HG03520 (cell line): Measurements from ENCODE around the gene CCDC27.

Experiments
- ATAC-seq: cut with Tn5 transposase; IDR thresholded peaks from one replicate; pipeline ENCODE4 v1.9.1; 2021; ENCODE audit warnings: mild to moderate bottlenecking, moderate library complexity; ENCODE audit not compliant: unreplicated experiment

Gene CCDC27

DNA sequence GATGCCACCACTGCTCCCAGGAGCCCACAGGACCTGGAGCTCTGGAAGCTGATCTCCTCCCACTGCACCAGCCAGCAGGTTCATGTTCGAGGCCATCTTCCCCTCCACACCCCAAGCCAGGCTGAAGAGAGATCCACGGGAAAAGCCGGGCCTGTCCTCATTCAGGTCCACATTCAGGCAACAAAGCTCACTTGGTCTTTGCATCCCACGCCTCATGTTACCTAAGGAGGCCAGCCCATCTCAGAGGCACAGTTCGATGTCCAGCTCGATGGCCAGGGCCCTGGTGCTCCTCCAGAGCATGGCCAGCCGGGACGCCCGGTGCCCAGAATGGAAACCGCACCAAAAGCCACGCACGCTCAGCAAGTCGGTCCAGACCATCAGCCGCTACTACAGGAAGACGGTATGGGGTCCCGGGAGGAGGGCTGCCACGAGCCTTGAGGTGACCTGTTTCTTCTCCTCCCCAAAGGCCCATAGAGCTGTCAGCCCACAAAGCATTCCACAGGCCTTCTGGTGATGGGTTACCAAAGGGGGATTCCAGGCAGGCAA is at the start of gene CCDC27:
TSS of gene CCDC27 (plus strand) at position 51 of the 546 bp plus-strand sequence. CDS start at position 83, 32 bp downstream.
- no peak for ATAC-seq

DNA sequence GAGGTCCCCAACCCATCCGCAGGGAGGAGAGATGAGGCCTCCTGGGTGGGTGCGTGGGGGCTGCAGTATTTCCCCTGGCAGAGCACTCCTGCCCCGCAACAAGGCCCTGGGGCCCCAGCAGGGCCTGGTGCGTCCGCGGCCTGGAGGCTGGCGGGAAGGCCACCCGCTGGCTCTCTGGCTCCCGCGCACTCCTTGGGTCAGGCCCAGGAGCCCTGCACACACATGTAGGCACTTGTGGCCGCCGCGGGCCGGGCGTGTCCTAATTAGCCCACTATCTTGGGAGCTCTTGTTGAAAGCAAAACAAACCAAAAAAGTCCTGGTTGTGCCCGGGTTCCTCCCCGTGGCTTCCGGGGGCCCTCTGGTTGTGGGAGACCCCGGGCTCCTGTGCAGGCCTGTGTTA is 49.7 kb upstream of the CCDC27 start:
- ATAC-seq = no peak

DNA sequence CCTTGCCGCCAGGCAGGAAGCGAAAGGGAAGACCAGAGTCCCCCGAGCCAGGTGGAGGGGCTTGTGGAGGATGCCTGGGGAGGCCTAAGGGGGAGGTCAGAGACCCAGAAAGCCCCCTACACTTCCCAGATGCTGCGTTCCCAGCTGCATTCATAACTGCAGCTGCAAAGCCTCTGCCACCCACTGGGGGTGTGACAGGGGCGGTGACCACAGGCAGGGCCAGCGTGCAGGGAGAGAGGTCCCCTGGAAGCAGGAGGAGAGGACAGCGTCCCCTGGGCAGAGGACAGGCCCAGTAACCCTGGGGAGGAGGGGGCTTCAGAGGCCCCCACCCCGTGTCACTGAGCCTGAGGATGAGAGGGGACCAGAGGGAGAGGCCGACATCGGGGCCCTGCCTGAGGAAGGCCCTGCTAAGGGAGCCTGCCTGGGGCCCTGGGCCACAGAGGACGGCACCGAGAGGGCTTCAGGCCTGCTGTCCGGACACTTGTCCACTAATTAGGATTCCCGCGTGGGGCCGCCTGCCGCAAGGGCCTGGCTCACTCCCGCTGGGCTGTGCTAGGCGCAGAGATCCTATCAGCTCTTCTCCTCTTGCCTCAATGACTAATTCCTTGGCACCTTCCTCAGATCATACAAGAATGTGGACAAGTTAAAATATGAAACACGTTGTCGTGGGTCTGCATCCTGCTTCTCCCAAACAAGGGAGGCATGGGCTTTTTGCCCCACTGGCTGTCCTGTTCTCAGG is 49.1 kb upstream of the CCDC27 start:
- ATAC-seq = no peak

DNA sequence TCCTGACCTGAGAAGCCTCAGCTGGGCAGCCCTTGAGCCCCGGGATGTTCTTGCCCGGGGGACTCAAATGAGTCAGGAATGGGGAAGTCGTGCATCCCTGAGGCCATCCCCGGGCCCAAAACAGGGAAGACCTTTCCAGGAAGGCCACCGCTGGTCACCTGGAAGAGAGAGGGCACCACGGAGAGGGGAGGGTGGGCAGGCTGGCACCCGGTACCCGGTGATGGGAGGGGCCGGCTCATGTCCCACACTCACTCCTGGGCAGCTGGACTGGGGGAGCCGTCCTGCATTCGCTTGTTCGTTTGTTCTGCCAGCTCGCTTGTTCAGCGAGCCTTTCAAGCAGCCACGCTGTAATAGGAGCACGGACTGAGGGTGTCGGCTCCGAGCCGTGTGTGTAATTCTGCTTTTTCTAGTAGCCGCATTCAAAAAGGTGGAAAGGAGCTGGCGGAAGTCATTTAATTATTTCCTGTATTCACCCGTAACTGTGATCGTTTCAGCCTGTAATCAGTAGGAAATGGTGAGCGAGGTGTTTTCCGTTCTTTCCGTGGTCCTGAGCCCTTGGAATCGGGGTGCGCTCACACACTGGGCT is 48.4 kb upstream of the CCDC27 start:
- ATAC-seq = no peak

DNA sequence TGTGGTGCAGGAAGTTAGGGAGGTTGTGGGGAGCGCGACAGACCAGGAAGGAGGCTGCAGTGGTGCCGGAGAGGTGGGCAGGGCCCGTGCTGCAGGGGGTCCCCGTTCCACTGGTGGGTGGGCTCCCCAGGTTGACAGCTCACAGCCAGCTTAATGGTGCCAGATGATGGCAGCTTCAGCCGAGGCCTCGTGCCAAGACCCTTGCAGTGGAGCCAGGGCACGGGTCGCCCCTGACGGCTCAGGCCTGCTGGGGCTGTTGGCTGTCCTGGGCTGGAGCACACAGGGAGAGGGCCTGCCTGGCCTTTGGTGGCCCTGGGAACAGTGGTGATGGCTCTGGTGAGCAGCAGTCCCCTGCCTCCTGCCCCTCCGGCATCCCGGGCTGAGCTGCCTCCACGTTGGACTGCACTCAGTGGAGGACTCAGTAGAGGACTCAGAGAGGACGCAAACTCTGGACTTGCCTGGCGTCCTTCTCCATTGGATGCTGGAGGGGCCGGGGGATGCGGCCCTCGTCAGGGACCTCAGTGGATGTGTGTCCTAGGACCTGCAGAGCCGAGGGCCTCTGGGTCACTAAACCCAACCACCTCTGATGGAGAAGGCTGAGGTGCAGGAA is 46.8 kb upstream of the CCDC27 start:
- no peak for ATAC-seq

DNA sequence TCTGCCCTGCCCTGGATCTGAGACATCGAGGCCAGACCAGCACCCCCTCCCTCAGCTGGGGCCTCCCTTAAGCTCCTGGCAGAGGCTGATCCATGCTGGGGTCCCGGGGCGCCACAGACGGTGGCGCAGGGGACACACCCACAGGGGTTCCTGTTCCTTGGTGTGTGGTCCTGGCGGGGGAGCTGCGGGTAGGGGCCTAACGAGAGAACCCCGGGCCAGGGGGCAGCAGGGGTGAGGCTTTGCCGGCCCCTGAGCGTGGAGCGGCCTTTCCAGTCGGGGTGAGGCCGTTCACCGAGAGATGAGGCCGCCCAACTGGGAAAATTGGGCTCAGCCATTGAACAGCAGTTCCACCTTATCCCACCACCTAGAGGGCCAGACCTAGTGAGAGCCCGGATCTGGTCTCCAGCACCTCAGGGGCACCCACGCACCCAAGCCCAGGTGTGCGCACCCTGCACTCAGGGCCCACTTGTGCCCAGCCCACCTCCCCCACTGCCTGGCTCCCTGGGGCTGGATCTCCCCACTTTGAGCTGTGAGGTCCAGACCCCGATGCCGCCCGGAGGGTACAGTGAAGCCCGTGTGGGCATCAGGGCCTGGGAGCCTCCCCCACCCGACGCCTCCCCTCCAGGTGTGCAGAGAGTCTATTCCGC is 45.5 kb upstream of the CCDC27 start:
- no peak for ATAC-seq

DNA sequence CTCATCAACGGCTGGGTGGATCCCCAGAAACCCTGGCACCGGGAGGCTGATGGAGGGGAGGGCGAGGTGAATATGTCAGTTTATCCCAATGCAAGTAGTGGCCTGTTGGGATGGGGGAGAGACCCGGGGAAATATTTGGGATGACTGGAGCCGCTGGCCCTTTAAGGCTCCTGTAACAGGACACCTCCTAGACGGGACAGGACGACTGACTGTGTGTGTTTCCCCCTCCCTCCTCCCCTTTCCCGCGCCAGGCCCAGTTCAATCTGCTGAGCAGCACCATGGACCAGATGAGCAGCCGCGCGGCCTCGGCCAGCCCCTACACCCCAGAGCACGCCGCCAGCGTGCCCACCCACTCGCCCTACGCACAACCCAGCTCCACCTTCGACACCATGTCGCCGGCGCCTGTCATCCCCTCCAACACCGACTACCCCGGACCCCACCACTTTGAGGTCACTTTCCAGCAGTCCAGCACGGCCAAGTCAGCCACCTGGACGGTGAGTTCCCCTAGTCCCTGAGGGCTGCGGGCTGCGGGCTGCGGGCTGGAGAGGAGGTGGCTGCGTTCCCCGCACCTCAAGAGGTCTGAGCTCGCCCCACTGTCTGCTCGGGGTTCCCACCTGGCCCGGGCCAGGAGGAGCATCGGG is 44.8 kb upstream of the CCDC27 start:
- no peak for ATAC-seq

DNA sequence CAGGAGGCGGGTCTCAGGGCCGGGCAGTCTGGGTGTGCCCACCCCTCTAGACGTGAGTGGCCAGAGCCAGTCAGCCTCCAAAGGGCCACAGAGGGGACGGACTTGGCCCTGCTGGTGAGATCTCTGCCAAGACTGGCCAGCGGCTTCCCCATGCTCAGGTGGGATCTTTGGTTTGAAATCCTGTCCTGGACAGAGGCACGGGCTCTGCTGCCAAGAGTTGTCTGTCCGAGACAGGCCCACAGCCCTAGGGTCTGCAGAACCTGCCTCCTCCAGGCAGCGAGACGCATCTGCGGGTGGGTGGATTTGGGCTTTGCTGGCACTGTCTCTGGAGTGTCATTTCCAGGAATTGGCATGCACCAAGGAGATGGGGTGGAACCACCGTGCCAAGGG is 44.3 kb upstream of the CCDC27 start:
- ATAC-seq = no peak

DNA sequence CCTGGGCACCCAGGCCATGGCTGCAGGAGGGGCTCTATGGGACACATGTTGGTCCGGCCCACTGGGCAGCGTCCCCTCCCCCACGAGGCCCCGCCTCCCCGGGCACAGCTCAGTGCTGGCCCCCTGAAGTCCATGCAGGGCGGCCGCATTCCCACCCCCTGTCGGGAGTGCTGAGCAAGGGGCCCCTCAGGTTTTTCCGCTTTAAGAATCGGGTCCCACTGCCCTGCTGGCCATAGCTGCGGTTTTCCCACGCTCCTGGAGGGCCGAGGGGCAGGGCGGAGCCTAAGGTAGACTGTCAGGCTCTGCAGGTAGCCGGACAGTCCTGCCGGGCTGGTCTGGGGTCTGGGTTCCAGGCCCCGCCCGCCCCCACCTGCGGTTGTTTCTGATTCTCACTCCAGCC is 43.5 kb upstream of the CCDC27 start:
- no peak for ATAC-seq

DNA sequence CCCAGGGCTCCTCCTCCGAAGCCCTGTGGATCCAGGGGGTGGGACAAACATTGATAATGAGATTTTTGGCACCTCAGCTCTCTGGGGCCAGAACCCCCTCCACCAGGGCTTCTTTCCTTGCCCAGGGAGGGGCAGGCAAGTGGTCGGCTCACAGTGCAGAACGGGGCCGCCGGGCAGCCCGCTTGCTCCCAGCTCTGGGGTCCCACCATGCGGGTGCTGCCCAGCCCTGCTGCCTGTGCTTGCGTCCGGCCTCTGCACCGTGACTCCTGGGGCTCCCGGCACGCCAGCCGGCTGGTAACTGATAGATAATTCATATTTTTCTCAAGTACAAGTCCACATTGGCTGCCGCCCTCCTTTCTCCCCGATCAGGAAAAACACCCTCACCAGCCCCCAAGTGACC is 42.0 kb upstream of the CCDC27 start:
- ATAC-seq = no peak

DNA sequence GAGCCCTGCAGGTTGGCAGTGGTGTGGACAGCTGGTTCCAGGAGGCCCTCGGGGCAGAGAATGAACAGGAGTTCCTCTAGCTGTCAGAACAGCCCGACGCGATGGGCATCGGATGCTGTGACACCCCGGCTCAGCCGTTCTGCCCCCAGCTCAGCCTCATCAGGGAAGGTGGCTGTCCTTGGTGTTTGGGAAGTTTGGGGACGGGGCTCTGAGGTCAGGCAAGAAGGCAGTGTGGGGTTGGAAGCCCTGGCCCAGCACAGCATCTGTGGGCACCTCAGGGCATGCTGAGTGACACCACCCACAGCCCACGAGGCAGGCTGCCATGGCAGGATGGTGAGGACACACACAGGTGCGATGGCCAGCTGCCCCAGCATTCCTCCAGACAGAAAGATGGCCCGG is 40.9 kb upstream of the CCDC27 start:
- no peak for ATAC-seq

DNA sequence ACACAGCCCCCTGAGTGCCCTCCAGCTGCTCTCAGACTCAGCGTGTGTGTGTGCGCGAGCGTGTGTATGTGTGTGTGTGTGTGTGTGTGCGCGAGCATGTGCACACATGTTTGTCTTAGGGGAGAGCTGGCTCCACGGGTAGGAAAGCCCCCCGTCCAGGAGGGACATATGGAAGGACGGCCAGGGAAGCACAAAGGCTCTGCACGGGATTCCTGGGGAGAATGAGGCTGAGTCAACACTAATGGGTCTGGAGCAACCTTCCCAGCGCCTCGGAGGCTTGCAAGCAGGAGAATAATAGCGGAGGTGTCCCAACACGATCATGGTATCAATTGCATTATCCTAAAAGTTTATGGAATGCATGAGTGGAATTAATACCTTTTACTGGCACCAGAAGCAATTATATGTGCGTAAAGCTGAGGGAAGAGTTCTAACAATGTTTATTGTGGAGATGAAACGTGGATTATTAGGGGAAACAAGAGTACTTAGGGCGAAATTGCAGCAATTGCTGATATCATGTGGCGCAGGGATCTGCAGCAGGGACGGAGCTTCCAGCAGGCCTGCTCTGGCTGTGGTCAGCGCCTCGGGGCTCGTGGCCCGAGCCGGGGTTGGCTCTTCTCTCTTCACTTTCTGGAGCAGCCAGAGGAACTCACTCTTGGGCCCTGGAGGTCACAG is 40.3 kb upstream of the CCDC27 start:
- no peak for ATAC-seq

DNA sequence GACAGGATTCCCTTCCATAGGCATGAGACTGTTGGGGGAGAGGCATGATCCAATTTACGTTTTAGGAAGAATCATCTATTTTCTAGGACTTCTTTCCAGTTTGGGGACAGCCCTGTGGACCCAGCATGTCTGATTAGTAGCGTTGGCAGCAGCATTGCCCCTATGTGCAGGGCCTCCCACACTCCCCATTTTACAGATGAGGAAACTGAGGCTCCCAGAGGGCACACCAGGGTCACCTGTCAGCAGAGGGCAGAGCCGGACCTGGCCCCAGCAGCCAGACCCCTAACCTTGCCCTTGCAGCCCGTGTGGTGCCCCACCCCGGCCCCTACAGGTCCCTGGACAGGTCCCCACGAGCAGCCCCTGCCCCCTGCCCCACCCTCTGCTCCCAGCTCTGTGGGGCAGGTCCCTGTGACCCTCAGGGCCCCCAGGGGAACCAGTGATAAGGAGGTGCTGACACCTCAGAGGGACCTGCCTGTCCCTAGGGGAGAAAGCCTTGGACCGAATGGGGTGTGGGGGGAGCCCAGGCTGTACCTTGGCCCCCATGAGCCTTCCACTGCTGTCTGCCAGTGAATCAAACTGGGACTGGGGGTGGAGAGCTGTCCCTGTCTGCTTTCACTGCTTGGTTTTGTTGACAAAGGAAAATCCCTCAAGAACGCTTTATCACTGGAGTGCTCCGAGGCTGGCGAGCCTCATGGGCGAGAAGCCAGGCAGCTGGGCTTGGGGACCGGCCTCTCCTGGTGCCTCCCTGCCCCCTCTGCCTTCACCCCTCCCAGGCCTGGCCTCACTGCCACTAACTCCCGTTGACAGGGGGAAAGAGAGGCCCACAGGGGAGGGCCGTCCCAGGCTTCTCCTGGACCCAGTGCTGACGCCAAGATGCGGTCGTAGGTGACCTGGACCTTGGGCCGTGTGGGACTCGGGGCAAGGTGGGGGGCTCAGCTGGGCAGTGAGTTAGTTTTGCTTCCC is 39.4 kb upstream of the CCDC27 start:
- ATAC-seq = no peak

DNA sequence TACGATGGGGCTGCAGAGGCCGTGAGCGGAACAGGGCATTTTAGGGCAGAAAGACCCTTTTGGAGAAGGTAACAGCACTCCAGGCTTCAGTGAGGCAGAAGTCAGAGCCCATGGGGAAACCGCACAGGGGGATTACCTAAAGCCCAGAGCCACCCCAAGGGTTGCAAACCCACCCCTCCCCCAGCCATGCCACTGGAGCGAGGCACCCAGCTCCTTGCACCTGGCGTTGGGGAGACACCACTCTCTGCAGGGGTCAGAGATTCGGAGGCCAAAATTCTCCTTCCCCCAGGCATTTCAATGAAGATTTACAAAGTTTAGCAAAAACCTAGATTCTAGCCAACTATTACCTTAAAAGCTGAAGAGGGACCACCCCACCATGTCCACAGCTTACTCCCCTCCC is 38.4 kb upstream of the CCDC27 start:
- ATAC-seq = no peak

DNA sequence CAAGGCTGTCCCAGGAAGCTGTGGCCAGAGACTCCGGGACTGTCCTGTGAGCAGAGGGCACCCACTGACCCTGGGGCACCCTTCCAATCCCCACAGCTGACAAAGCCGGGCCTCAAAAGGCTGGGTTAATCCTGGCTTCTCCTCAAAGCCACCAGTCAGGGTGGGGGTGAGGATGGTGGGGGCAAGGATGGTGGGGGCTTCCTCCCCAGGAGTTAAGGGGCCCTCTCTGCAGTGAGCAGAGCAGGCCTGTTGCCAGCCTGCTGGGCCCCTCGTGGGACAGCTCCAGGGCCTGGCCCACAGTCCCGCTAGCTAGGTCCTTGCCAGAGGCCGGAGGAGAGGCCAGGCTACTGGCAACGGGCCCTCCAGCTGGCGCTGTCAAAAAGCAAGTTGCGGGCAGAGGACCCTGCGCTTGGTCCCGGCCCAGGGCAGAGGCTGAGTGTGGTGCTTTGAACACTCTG is 37.9 kb upstream of the CCDC27 start:
- ATAC-seq = no peak

DNA sequence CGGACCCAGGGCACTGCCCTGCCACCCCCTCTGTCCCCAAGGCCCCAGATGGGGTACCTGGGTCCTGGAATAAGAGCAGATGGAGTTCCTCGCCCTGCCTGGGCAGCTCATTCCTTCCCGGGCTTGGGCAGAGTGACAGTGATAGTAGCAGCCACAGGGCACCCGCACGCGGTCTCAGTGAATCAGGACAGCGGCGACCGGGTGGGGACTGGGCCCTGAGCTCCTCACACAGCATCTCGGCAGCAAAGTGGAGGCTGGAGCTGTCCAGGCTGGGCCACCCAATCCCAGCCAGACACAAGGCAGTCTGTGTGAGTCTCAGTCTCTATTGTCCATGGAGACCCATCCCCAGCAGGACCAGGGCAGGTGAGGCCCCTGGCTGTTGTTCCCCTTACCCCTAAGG is 37.4 kb upstream of the CCDC27 start:
- ATAC-seq = no peak

DNA sequence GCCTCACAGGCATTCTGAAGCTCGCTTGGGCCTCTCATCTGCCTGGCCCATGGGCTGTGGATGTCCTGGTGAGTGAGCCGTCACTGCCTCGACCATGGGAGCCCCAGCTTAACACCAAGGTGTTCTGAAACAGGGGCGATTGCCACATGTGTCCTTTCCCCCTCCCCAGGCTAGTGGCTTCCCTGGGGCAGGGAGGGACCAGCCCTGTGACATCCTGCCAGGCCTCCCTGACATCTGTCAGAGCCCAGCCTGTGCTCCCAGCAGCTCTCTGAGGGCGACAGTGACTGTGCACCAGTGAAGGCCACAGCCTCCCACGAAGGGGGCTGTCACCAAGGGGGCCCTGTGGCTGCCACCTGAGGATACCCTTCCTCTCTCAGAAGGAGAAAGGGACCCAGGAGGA is 35.9 kb upstream of the CCDC27 start:
- ATAC-seq = no peak

DNA sequence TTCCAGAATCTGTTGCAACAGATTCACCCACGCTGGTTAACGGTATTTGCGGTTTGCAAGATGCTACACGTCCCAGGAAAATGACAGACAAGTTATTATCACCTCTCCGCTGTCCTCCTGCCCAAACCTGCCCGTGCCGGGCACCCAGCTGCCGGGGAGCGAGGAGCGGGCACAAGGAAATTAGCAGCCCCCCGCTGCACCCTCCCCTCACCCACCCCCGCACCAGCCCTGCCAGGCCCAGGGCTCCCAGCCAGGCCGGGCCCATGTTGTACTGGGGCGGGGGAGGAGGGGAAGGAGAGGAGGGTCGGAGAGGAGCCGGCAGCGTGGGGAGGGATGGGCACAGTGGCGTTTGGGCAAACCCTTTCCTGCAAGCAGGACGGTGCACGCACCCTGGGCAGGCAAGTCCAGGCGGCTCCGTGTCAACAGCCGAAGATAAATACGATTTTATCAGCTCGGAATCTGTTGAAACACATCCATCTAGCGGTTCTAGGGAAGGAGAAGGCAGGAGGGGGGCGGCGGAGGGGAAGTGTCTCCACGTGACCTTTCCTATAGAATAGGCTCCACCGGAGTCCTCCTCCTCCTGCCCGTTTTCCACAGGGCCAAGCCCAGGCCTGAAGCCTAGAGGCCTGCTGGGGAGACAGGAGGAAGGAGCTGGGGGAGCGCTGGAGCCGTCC is 35.1 kb upstream of the CCDC27 start:
- ATAC-seq = no peak
